OCI-LY1 (cell line): ENCODE data around the gene ACER1.

Experiments
- H2AFZ ChIP-seq: fragments of 200-600 bp; sonication (generic), shearing (Covaris generic); 2 replicates; pipeline ENCODE4 v1.6.0; 2014; ENCODE audit warnings: antibody characterized with exemption, mild to moderate bottlenecking, low read length
- H3F3A ChIP-seq: fragments of 200-600 bp; sonication (generic), shearing (Covaris generic); 2 replicates; pipeline ENCODE4 v1.6.0; 2014; ENCODE audit warnings: mild to moderate bottlenecking, antibody characterized with exemption, low read length, moderate library complexity; ENCODE audit not compliant: insufficient read depth
- H3K27ac ChIP-seq: fragments of 200-600 bp; sonication (generic); 2 replicates; pipeline ENCODE4 v1.5.1; 2014; ENCODE audit warnings: low read length, mixed run types, mild to moderate bottlenecking, low read depth; ENCODE audit not compliant: poor library complexity, severe bottlenecking
- H3K27me3 ChIP-seq: fragments of 200-600 bp; sonication (generic); 2 replicates; pipeline ENCODE4 v1.6.0; 2014; ENCODE audit warnings: antibody characterized with exemption, mild to moderate bottlenecking, low read length, moderate library complexity; ENCODE audit not compliant: insufficient read depth
- H3K36me3 ChIP-seq: fragments of 200-600 bp; sonication (generic); 2 replicates; pipeline ENCODE4 v1.6.1; 2014; ENCODE audit warnings: mild to moderate bottlenecking, antibody characterized with exemption, low read length, moderate library complexity, mixed read lengths; ENCODE audit not compliant: insufficient read depth
- H3K4me1 ChIP-seq: fragments of 200-600 bp; sonication (generic); 2 replicates; pipeline ENCODE4 v1.5.1; 2014; ENCODE audit warnings: mild to moderate bottlenecking, low read length, moderate library complexity; ENCODE audit not compliant: insufficient read depth, severe bottlenecking
- H3K4me2 ChIP-seq: fragments of 200-600 bp; sonication (generic), shearing (Covaris generic); 2 replicates; pipeline ENCODE4 v1.6.1; 2014; ENCODE audit warnings: low read length
- H3K4me3 ChIP-seq: fragments of 200-600 bp; sonication (generic); 2 replicates; pipeline ENCODE4 v1.5.1; 2014; ENCODE audit warnings: low read length, low read depth, mild to moderate bottlenecking, mixed read lengths; ENCODE audit not compliant: poor library complexity, severe bottlenecking
- H3K79me2 ChIP-seq: fragments of 200-600 bp; shearing (Covaris generic); 2 replicates; pipeline ENCODE4 v1.6.1; 2016; ENCODE audit warnings: mixed run types, low read length, mixed read lengths; ENCODE audit not compliant: insufficient read depth
- H3K9ac ChIP-seq: fragments of 200-600 bp; sonication (generic), shearing (Covaris generic); 2 replicates; pipeline ENCODE4 v1.6.1; 2014; ENCODE audit warnings: mild to moderate bottlenecking, low read length, mixed read lengths
- H3K9me2 ChIP-seq: fragments of 200-600 bp; sonication (generic), shearing (Covaris generic); 2 replicates; pipeline ENCODE4 v1.6.1; 2014; ENCODE audit warnings: low read depth, mild to moderate bottlenecking, low read length, mixed read lengths
- H3K9me3 ChIP-seq: fragments of 200-600 bp; shearing (Covaris generic); 2 replicates; pipeline ENCODE4 v1.6.1; 2014; ENCODE audit warnings: low read length, mixed read lengths
- H4K20me1 ChIP-seq: fragments of 200-600 bp; sonication (generic), shearing (Covaris generic); 2 replicates; pipeline ENCODE4 v1.6.0; 2016; ENCODE audit warnings: mild to moderate bottlenecking, low read length; ENCODE audit not compliant: insufficient read depth
- EZH2 ChIP-seq: fragments of 200-600 bp; sonication (generic), shearing (Covaris generic); IDR thresholded peaks from 2 replicates; pipeline ENCODE4 v1.8.0; 2017; ENCODE audit warnings: borderline replicate concordance, mixed run types, mild to moderate bottlenecking, antibody characterized with exemption, low read length, moderate library complexity, mixed read lengths
- TF ChIP-seq, protein P1 (sequence below): fragments of 200-600 bp; sonication (generic), shearing (Covaris generic); IDR thresholded peaks from 2 replicates; pipeline ENCODE4 v1.5.1; 2017; ENCODE audit warnings: mild to moderate bottlenecking, antibody characterized with exemption, low read length, moderate library complexity, mixed read lengths

Gene ACER1

DNA sequence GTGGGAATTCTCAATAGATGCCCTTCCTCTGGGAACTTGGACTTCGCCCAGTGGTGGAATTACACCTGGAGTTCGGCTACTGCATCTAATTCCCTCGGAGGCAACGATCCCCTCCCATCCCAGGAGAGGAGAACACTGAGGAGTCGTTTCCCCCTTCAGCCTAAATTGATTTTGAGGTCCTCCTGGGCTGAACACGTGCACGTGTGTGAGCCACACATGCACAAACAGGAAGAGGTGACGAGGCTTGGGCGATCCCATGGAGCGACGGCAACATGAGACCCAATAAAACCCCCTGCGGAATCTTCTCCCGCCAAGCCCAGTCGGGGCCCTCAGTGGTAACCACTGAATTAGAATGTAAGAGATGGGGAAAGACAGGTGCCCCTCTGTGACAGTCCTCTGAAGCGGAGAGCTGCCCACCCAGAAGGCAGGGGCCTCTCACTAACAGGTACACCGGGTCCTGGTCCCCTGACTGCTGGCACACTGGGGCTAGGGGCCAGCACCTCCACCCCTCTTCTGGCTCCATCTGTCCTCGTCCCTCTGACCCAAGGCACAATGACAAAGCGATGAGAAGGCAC is 58.2 kb downstream of the ACER1 start:
- Histone ChIP-seq H3K9ac (no peak overlapping the region), H3K79me2 (peaks cover 65% of the 10 kb centered on the region), H3F3A (no peaks in the 10 kb centered on the region), H3K4me1 (peaks cover 27% of the 10 kb centered on the region), H4K20me1 (no peaks in the 10 kb centered on the region), H3K4me3 (no peak overlapping the region), H3K27me3 (no peaks in the 10 kb centered on the region), H3K9me3 (no peaks in the 10 kb centered on the region), H3K4me2 (no peak overlapping the region), H3K36me3 (peaks cover 13% of the 10 kb centered on the region), H3K9me2 (no peaks in the 10 kb centered on the region), H2AFZ (no peak overlapping the region), H3K27ac (no peak overlapping the region)
- no peak for TF ChIP-seq EZH2
- TF ChIP-seq, protein P1, sequence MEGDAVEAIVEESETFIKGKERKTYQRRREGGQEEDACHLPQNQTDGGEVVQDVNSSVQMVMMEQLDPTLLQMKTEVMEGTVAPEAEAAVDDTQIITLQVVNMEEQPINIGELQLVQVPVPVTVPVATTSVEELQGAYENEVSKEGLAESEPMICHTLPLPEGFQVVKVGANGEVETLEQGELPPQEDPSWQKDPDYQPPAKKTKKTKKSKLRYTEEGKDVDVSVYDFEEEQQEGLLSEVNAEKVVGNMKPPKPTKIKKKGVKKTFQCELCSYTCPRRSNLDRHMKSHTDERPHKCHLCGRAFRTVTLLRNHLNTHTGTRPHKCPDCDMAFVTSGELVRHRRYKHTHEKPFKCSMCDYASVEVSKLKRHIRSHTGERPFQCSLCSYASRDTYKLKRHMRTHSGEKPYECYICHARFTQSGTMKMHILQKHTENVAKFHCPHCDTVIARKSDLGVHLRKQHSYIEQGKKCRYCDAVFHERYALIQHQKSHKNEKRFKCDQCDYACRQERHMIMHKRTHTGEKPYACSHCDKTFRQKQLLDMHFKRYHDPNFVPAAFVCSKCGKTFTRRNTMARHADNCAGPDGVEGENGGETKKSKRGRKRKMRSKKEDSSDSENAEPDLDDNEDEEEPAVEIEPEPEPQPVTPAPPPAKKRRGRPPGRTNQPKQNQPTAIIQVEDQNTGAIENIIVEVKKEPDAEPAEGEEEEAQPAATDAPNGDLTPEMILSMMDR: no peak

DNA sequence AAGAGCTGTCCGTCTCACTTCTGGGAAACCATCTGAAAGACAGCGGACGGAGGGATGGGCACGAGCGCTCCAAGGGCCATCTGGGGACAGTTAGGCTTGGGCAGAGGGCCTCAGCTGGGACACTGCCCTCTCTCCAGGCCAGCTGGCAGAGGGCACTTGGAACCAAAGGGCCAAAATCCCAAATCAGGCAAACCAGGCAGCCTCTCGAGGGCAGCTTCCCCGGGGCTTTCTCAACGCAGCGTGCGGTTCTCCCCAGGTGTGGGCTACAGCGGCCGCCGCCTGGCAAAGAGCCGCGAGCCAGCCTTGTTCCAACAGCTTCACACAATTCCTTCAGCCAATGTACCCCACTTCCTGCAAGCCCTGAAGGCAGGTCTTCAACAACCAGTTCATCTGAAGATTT is 58.7 kb downstream of the ACER1 start:
- H3K36me3 ChIP-seq: peaks cover 18% of the 10 kb centered on the region
- H3K9me3 ChIP-seq: no peaks in the 10 kb centered on the region
- H3K4me3 ChIP-seq: no peak overlapping the region
- H3K4me2 ChIP-seq: no peak overlapping the region
- H3K4me1 ChIP-seq: peaks cover 27% of the 10 kb centered on the region
- no peak overlapping the region for H3K27ac ChIP-seq
- no peaks in the 10 kb centered on the region for H3F3A ChIP-seq
- H4K20me1 ChIP-seq: no peaks in the 10 kb centered on the region
- no peaks in the 10 kb centered on the region for H3K9me2 ChIP-seq
- H3K9ac ChIP-seq: no peak overlapping the region
- H3K79me2 ChIP-seq: peaks cover 65% of the 10 kb centered on the region
- no peak for TF ChIP-seq EZH2
- TF ChIP-seq, protein P1: no peak
- H3K27me3 ChIP-seq: no peaks in the 10 kb centered on the region
- H2AFZ ChIP-seq: no peak overlapping the region

- Histone ChIP-seq H3K4me1 (peaks cover 25% of the 10 kb centered on the region), H3K4me2 (no peak overlapping the region), H3K9me2 (no peaks in the 10 kb centered on the region), H2AFZ (no peak overlapping the region), H3K4me3 (no peak overlapping the region), H3K79me2 (peaks cover 61% of the 10 kb centered on the region), H3K9me3 (no peaks in the 10 kb centered on the region), H3F3A (no peaks in the 10 kb centered on the region), H3K27me3 (no peaks in the 10 kb centered on the region), H4K20me1 (no peaks in the 10 kb centered on the region), H3K36me3 (peaks cover 26% of the 10 kb centered on the region), H3K9ac (no peak overlapping the region), H3K27ac (no peak overlapping the region)
- no peak for TF ChIP-seq EZH2
- TF ChIP-seq, protein P1: no peak
Observed at GRCh38 chr19:6273701-6274601, 59.5 kb downstream of the ACER1 start.
